IMR-90 (cell line): Measurements from ENCODE around the gene LMOD1.

Experiments used
- CEBPB ChIP-seq: IDR thresholded peaks from 2 replicates; pipeline ENCODE4 v1.6.1; 2012; ENCODE audit warnings: low read depth, low read length, improper control_type of control experiment
- RAD21 ChIP-seq: IDR thresholded peaks from 2 replicates; pipeline ENCODE4 v1.6.1; 2012; ENCODE audit warnings: low read length, improper control_type of control experiment
- RCOR1 ChIP-seq: IDR thresholded peaks from 2 replicates; pipeline ENCODE4 v1.6.1; 2012; ENCODE audit warnings: mild to moderate bottlenecking, low read length, improper control_type of control experiment; ENCODE audit not compliant: insufficient replicate concordance

DNA sequence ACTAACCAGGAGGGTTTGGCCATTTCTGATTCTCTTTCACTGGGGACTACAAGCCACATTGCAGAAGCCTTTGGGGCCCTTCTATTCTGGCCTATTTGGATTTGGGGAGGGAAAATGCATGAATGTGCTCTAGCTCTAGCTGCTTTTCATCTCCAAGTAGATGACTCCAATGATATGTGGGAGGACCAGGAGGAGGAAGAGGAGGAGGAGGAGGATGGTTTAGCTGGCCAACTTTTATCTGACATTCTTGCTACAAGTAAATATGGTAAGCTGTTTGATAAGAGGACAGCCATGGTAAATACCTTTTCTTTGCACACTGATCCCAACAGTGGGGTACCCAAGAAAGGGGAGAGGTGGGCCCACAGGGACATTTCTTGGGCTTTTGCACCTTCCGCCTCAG, 71.7 kb downstream of the LMOD1 start:
- no peak for TF ChIP-seq CEBPB
- TF ChIP-seq RCOR1: no peak
- no peak for TF ChIP-seq RAD21
